Esophagus mucosa (tissue), 1 donor: ENCODE measurements around the gene INAFM1. TPM values are rescaled to one million over a fixed set of nuclear protein-coding genes. Genes with fewer than 3 reads are reported as not detected.
"Not testable (repeated sequence)": the region's sequence is repeated elsewhere in the genome, so short reads cannot be mapped to it uniquely, and the experiment has no call there.

ENCODE experiments used
- ATAC-seq: fragments of 200-7000 bp; cut with Tn5 transposase; one replicate; pipeline ENCODE4 v1.9.1; 2020
- total RNA-seq: library from RNA; stranded (reverse); gene quantifications from one replicate; pipeline ENCODE4 v1.2.4, GENCODE V29; 2023
- donor health status: DM: yes; HTN: yes; CAD: no.

The INAFM1 gene
- total RNA-seq, 1 donor from 2014 or later = 7.3 TPM

- peak; percentile 77 for ATAC-seq
Measured at GRCh38 chr19:47240996-47241918, 33.4 kb upstream of the INAFM1 start.

DNA sequence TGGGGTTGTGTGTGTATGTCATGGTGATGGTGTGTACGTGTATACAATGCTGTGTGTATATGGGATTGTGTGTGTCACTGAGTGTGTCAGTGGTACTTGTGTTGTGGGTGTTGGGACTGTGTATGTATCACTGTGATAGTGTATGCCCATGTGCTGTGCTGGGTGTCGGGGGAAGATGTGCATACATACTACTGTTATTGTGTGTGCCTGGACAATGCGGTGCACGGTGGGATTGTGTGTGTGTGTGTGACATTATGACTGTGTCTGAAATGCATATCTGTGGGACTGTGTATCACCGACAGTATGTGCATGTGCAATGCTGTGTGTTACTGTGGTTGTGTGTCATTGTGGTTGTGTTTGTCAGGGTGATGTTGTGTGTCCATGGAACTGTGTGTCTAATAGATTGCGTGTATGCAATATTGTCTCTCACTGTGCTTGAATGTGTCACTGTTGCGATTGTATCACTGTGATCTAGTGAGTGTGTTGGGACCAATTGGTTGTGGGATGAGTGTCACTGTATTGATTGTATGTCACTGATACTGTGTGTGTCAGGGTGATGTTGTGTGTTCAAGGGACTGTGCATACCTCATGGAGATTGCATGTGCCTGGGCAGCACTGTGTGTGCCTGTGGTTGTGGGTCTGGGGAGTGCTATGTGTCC, 32.6 kb upstream of the INAFM1 start:
- peak; percentile 0 for ATAC-seq

- ATAC-seq = no peak
Measured at GRCh38 chr19:47243364-47243775, 31.3 kb upstream of the INAFM1 start.

DNA sequence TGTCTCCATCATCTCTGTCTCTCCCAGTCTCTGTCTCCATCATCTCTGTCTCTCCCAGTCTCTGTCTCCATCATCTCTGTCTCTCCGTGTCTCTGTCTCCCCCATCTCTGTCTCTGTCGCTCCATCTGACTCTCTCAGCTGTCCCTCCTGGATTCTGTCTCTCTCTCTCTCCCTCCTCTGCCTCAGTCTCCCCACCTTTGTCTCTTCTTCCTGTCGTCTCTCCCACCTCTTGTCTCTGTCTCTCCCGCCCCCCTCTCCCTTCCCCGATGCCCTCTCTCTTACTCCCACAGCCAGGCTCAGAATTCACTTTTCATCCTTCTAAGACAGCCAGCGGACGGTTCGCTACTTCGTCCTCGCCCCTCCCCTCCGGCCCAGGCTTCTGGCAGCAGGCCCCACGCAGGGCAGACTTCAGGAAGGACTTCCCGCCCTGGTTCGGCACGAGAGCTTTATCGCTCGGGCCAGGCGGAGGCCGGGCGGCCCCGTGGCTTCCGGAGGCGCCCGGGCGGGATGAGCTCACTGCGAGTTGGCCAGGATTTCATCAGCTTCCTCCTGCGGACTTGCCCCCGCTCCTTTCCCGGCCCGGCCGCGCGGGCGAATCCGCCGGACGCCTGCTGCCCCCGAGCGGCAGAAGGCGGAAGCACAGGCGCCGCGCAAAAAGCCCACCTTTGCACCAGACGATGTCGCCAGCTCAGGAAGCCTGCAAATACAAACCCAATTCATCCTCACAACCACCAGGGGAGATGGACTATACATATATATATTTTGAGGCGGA, 30.7 kb upstream of the INAFM1 start:
- peak; percentile 83 for ATAC-seq

GRCh38 chr19:47247308-47247990, 27.2 kb upstream of the INAFM1 start:
- ATAC-seq = no peak

DNA sequence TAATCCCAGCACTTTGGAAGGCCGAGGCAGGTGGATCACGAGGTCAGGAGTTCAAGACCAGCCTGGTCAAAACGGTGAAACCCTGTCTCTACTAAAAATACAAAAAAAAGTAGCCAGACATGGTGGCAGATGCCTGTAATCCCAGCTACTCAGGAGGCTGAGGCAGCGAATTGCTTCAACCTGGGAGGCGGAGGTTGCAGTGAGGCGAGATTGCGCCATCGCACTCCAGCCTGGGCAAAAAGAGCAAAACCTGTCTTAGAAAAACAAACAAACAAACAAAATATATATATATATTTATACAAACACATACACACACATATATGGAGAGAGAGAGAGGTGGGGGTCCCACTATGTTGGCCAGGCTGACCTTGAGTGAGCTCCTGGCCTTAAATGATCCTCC, 21.7 kb upstream of the INAFM1 start:
- not testable (repeated sequence) for ATAC-seq

DNA sequence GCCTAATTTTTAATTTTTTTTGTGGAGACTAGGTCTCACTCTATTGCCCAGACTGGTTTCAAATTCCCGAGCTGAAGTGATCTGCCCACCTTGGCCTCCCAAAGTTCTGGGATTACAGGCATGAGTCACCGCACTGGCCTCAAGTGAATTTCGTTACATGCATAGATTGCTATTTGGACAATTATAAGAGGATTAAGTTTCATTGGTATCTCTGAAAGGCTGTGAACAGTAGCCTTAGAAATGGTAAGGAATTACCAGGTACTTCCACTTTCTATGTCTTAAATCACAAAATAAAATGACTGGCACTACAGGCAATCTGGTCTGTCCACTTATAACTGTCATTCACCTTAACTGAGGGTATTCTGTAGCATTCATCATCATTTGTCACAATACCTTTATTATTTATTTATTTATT, 21.2 kb upstream of the INAFM1 start:
- no peak for ATAC-seq

- no peak for ATAC-seq
Measured at GRCh38 chr19:47253970-47254369, 20.7 kb upstream of the INAFM1 start.

DNA sequence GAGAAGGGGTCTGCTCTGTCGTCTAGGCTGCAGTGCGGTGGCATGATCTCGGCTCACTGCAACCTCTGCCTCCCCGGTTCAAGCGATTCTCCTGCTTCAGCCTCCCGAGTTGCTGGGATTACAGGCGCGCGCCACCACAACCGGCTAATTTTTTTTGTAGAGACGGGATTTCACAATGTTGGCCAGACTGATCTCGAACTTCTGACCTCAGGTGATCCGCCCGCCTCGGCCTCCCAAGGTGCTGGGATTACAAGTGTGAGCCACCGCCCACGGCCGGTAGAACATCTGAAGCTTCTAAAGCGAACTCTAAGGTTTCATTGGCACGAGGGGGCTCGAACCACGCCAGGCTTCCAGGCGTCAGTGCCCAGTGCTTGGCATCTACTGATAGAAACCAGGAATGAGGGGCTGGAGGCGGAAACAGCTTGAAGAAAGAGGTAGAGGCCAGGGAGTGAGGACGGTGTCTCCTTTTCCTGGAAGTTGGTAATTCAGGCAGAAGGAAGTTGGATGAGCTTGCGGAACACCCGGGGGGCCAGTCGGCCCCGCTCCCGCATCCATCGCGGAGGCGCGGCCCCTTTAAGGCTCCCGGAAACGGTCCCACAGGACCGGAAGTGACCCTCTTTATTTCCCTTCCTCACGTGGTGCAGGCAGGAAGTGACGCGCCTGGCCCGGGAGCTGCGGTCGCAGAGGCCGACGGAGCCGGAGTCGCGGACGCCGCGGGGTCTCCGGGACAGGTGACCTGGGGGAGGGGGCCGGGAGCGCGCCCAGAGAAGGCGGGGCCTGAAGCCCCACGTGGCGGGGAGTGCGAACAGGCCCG, 18.6 kb upstream of the INAFM1 start, which contains the start of gene CCDC9:
Gene CCDC9 (plus strand): TSS at position 647 of the 814 bp plus-strand sequence. CDS start 1,876 bp downstream, outside the sequence.
- peak; percentile 67 for ATAC-seq

GRCh38 chr19:47256693-47257410, 17.8 kb upstream of the INAFM1 start:
- ATAC-seq = peak; percentile 87

- ATAC-seq = peak; percentile 12
Measured at GRCh38 chr19:47257411-47258169, 17.1 kb upstream of the INAFM1 start.

GRCh38 chr19:47258434-47258833, 16.3 kb upstream of the INAFM1 start:
- ATAC-seq = no peak

GRCh38 chr19:47258895-47259555, 15.7 kb upstream of the INAFM1 start:
- ATAC-seq = no peak

DNA sequence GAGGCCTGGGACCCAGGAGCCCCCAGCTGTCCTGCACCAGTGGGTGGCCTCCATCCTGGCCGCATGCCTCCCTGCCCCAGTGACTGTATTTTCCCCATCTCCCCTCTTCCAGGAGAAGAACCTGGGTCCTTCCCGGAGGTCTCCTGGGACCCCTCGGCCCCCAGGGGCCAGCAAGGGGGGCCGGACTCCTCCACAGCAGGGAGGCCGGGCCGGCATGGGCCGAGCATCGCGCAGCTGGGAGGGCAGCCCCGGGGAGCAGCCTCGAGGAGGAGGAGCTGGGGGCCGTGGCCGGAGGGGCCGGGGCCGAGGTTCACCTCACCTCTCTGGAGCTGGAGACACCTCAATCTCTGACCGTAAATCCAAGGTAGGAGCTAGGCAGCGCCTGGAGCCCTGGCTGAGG, 14.2 kb upstream of the INAFM1 start:
- no peak for ATAC-seq

GRCh38 chr19:47261946-47262793, 12.5 kb upstream of the INAFM1 start:
- ATAC-seq = not testable (repeated sequence)

- no peak for ATAC-seq
Measured at GRCh38 chr19:47264629-47265028, 10.1 kb upstream of the INAFM1 start.

DNA sequence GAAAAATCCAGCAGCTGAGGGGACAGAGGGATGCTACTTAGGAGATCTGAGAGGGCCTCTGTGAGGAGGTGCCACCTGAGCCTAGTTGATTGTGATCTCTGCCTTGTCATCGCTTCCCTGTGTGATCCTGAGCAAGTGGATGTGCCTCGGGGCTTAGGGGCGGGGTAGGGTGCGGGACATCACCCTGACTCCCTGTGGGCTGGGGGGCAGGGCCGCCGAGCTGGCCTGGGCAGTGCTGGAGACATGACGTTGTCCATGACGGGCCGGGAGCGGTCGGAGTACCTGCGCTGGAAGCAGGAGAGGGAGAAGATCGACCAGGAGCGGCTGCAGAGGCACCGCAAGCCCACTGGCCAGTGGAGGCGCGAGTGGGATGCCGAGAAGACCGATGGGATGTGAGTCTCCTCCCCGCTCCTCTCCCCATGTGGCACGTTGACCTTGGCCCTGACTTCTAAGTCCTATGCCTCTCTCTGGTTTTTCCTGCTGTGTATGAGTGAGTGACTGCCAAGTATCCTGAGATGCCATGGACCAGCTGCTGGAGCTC, 8.2 kb upstream of the INAFM1 start:
- no peak for ATAC-seq

DNA sequence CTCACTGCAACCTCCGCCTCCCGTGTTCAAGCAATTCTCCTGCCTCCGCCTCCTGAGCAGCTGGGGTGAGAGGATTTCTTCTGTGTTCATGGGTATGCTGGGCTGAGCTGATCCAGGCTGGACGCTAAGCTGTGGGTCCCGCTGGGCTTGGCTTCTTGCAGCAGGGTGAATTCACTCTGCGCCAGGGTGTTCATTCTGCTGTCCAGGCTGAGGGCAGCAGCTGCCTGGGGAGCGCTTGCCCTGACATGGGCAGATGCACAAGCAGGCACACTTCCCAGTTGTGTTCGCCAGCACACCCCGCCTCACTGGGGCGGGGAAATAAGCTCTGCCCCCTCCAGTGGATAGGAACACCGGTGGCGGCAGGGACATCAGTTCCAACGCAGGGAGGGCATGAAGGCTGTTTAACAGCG, 7.3 kb upstream of the INAFM1 start:
- no peak for ATAC-seq
